HK-2 (cell line): ENCODE measurements around the gene TOMM20.
"Not testable (repeated sequence)": the region's sequence is repeated elsewhere in the genome, so short reads cannot be mapped to it uniquely, and the experiment has no call there.

Source experiments
- DNase-seq: peaks from one replicate; pipeline ENCODE4 v3.0.0-alpha.2; 2018; ENCODE audit not compliant: unreplicated experiment

The TOMM20 gene

DNA sequence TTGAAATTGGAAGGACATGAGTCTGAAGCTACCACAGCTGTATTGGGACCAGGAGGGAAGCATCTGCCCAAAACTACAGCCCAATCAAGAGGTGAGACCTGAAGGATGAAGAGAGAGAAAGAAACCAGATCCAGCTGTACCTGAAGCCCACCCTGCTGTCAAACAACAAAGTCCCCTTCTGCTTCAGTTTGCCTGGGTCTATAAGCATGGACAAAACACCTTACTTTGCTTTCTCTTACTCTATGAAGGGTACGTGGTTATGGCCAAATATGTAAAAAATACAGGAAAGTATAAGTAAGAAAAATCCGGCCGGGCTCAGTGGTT is 26.4 kb downstream of the TOMM20 start:
- no peak for DNase-seq

DNA sequence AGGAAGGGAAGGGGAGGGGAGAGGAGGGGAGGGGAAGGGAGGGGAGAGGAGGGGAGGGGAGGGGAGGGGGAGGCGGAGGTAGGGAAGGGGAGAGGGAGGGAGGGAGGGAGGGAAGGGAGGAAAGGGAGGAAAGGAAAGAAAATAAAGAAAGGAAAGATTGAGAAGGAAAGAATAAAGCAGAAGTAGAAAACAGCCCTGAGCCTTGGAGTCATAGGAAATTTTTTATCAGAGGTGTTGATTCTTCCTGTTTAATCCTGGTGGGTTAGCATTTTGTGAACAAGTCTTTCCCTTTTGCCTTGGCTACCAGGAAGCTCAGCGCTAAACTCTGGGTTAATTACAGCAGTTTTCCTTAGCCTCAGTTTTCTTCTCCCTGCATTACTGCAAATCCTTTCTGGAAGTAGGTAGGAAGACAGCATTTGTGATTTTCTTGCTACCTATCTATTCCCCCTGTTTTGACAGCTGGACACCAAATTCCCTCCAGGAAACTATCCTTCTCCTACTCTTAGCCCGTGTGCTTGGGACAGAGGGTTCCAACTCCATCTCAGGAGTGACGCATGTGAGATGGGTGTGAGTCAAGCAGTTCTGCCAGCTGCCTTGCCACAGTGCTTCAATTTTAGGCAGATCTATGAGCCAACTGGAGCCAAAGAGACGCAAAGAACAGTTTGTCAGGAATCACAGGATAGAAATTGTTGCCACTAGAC is 26.9 kb downstream of the TOMM20 start:
- no peak for DNase-seq

DNA sequence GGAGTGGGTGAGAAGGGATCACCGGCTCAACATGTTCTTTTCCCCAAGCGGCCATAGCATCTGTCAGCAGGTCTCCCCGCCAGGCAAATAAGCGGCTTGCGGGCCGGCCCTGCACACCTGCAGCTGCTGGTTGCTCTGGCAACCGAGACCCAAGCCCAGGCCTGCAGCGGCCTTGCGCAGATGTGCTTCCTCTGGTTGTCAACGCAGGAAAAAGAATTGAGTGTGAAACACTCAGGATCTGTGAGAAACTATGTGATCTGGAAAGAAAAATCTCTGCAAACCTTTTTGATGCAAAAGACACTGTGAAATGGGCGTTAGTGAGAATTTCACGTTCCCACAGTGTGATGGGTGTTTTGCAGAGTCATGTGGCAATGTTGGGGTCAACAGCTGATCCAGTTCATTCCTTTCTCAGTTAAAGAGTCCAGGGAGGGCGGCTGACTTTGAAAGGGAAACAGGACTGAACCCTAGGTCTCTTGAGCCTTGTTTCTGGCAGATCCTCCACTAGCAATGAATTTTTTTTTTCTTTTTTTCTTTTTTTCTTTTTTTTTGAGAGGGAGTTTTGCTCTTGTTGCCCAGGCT is 28.4 kb downstream of the TOMM20 start:
- no peak for DNase-seq

GRCh38 chr1:235098991-235099390 is 29.6 kb downstream of the TOMM20 start:
- DNase-seq, result no peak

- DNase-seq, result no peak
Observed at GRCh38 chr1:235098547-235098946, 30.1 kb downstream of the TOMM20 start.

GRCh38 chr1:235097501-235097900 is 31.1 kb downstream of the TOMM20 start:
- not testable (repeated sequence) for DNase-seq

- DNase-seq, result no peak
Observed at GRCh38 chr1:235095938-235096562, 32.6 kb downstream of the TOMM20 start.

- peak; percentile 81 for DNase-seq
Observed at GRCh38 chr1:235093696-235094592, 34.7 kb downstream of the TOMM20 start.

GRCh38 chr1:235093013-235093695 is 35.5 kb downstream of the TOMM20 start:
- no peak for DNase-seq

DNA sequence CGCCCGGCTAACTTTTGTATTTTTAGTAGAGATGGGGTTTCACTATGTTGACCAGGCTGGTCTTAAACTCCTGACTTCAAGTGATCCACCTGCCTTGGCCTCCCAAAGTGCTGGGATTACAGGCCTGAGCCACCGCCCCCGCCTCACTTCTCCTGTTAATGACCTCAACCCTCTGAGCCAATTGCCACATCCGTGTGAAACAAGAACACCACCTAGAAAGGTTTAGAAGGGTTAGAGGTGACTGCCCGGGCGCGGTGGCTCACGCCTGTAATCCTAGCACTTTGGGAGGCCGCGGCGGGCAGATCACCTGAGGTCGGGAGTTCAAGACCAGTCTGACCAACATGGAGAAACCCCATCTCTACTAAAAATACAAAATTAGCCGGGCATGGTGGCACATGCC is 36.2 kb downstream of the TOMM20 start:
- DNase-seq, result not testable (repeated sequence)

- DNase-seq, result not testable (repeated sequence)
Observed at GRCh38 chr1:235092045-235092406, 36.6 kb downstream of the TOMM20 start.

- DNase-seq, result not testable (repeated sequence)
Observed at GRCh38 chr1:235091319-235092044, 37.2 kb downstream of the TOMM20 start.

GRCh38 chr1:235090406-235091069 is 38.1 kb downstream of the TOMM20 start:
- DNase-seq, result no peak

- no peak for DNase-seq
Observed at GRCh38 chr1:235088907-235089306, 39.7 kb downstream of the TOMM20 start.

GRCh38 chr1:235088430-235088829 is 40.2 kb downstream of the TOMM20 start:
- DNase-seq, result no peak

- DNase-seq, result no peak
Observed at GRCh38 chr1:235087906-235088305, 40.7 kb downstream of the TOMM20 start.

- DNase-seq, result not testable (repeated sequence)
Observed at GRCh38 chr1:235085411-235086117, 43.1 kb downstream of the TOMM20 start.

- not testable (repeated sequence) for DNase-seq
Observed at GRCh38 chr1:235080788-235081187, 47.8 kb downstream of the TOMM20 start.

GRCh38 chr1:235080297-235080657 is 48.4 kb downstream of the TOMM20 start:
- DNase-seq, result not testable (repeated sequence)
